C4-2B (cell line): Measurements from ENCODE around the gene FBLN7.

Experiments
- CTCF ChIP-seq: fragments of 450-650 bp; conservative IDR thresholded peaks from 2 replicates; pipeline ENCODE4 v1.5.1; 2017; ENCODE audit warnings: mild to moderate bottlenecking
- ZFX ChIP-seq: fragments of 450-650 bp; IDR thresholded peaks from 2 replicates; pipeline ENCODE4 v1.6.1; 2017

- TF ChIP-seq CTCF = no peak
- no peak for TF ChIP-seq ZFX
Measured at GRCh38 chr2:112149194-112149593, 11.0 kb downstream of the FBLN7 start.
